HG03469 (cell line): ENCODE results near the gene PTPRS.
A peak's percentile ranks its signal among the peaks of the same experiment; 100 is the strongest.
"Not testable (repeated sequence)": the region's sequence is repeated elsewhere in the genome, so short reads cannot be mapped to it uniquely, and the experiment has no call there.

Experiments
- ATAC-seq: cut with Tn5 transposase; IDR thresholded peaks from one replicate; pipeline ENCODE4 v1.9.1; 2021; ENCODE audit warnings: mild to moderate bottlenecking, moderate library complexity, moderate number of reproducible peaks; ENCODE audit not compliant: unreplicated experiment

The PTPRS gene

DNA sequence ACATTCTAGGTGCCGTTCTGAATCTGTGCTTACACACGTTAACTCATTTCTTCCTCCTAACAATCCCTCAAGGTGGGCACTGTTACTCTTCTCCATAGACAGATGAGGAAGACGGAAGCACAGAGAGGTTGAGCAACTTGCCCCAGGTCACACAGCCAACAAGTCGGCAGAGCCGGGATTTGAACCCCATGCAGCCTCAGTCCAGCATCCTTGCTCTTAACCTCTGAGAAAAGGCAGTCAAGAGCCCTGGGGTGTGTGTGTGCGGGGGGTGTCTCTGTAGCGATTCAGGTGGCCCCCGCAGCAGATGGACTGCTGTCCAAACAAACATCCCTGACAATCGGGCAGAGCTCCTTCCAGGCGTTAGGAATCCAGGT is 6.3 kb downstream of the PTPRS start:
- no peak for ATAC-seq

DNA sequence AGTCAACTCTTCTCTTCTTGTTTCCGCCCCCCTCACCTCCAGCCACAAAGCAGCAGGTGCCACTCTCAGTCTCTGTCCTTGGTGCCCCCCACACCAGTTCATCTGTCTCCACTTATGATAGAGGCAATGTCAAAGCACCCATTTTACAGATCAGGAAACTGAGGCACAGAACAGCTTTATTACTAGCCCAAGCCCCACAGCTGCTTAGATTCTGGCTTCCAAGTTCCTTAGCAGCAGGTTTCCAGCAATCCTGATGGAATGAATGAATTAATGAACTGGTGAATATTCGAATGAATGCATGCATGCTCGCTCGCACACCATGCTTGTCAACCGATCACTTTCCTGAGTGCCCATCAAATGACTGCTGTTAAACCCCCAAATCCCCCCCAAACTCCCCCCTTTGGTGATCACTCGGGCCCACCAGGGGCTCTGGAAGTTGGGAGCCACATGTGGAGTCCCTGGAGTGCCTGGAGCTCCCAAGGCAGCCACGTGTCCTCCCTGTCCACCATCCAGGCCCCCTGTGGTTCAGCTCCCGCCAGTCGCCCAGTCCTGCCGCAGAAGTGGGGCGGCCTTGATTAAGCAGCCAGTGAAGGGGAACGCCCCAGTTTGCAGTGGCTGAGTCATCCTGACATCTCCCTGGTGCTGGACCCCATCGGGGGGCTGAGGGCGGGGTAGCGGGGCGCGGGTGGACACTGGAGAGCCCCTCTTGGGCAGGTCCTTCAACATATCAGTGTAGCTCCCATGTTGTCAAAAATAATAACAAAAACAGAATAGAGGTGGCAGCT is 6.8 kb downstream of the PTPRS start:
- ATAC-seq = no peak

DNA sequence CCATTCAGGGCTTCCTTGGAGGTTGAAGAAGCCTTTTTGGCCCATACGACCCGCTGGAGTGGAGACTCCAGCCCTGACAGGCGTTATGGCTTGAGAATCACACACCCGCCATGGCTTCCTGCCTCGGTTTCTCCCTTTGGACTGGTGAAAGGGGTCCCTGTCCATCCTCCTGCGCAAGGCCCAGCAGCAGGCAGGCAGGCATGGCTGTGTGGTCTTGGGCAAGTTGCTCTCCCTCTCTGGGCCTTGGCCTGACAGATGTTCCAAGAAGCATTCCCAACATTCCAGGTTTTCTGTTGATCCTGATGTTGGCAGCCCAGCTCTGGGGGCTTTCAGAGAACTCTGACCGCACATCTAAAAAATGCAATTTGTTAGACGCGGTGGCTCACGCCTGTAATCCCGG is 8.1 kb downstream of the PTPRS start:
- ATAC-seq = no peak

DNA sequence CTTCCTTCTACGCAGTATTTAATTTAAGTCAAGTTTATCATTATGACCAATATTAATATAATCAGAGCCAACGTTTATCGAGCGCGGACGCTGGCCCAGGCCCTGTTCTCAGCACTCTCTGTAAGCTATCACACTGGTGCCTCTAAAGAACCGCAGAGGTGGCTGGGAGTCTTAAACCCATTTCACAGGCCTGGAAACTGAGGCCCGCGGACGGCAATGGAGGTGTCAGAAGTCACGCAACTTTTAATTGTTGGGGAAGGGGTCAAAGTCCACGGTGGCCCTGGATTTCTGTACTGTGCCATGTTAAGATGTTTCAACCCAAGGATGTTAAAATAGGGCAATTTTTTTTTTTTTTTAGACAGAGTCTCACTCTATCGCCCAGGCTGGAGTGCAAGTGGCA is 8.8 kb downstream of the PTPRS start:
- no peak for ATAC-seq

GRCh38 chr19:5330307-5330720 is 10.3 kb downstream of the PTPRS start:
- ATAC-seq = no peak

GRCh38 chr19:5329141-5329540 is 11.5 kb downstream of the PTPRS start:
- ATAC-seq = no peak

DNA sequence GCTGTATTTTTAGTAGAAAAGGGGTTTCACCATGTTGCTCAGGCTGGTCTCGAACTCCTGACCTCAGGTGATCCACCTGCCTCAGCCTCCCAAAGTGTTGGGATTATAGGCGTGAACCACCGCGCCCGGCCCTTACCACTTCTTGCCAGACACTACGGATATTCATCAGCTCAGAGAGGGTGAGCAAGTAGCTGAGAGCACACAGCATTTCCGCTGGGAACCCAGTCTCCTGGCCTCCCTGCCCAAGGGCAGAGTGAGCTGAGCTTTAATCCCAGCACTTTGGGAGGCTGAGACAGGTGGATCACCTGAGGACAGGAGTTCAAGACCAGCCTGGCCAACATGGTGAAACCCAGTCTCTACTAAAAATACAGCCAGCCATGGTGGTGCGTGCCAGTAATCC is 12.2 kb downstream of the PTPRS start:
- ATAC-seq = not testable (repeated sequence)

GRCh38 chr19:5326986-5327623 is 13.5 kb downstream of the PTPRS start:
- no peak for ATAC-seq

DNA sequence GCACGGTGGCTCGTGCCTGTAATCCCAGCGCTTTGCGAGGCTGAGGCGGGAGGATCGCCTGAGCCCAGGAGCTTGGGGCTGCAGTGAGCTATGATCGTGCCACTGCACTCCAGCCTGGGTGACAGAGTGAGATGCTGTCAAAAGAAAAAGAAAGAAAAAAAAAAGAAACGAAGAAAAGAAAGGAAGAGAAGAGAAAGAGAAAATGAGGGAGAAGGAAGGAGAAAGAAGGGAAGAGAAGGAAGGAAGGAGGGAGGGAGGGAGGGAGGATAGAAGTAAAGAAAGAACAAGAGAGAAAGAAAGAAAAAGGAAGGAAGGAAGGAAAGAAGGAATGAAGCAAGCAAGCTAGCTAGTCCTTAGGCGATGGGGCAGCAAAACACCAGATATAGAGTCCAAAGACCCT is 14.1 kb downstream of the PTPRS start:
- ATAC-seq = no peak

DNA sequence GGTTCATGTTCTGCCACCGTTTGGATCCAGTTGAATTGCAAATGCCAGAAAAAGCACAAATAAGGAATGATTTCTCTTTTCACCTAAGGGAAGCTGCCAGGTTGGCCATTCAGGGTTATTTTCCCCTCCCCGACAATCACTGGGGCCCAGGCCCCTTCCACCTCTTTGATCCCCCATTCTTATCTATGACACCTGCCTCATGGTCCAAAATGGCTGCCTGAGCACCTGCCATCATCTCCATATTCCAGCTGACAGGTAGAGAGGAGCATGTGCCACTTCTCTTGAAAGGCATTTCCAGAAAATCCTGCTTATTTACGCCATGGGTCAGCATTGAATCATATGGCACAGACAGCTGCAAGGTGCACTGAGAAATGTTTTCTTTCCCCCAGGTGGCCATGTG is 15.7 kb downstream of the PTPRS start:
- no peak for ATAC-seq

GRCh38 chr19:5323475-5323811 is 17.2 kb downstream of the PTPRS start:
- no peak for ATAC-seq

GRCh38 chr19:5321851-5322681 is 18.5 kb downstream of the PTPRS start:
- ATAC-seq = peak; percentile 36

DNA sequence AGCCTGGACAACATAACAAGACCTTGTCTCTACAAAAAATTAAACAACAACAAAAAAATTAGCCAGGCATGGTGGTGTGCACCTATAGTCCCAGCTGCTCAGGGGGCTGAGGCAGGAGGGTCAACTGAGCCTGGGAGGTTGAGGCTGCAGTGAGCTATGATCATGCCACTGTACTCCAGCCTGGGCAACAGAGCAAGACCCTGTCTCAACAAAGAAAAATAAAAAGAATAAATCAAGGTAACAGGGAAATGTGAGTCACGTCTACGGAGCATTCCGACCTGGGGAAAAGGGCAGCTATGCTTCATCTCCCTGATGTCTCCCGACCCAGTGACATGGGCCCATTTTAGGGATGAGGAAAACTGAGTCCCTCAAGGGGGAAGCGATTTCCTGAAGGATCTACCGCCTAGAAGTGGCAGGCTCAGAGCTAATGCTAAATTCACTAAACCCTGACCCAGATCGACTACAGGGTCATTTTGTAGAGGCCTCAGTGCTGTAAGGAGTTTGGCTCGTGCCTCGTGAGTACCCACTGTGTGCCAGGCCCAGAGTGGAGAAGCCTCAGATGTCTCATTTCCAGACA is 19.5 kb downstream of the PTPRS start:
- ATAC-seq = no peak

- no peak for ATAC-seq
Observed at GRCh38 chr19:5319516-5319915, 21.1 kb downstream of the PTPRS start.

GRCh38 chr19:5318306-5318705 is 22.3 kb downstream of the PTPRS start:
- ATAC-seq = no peak

- no peak for ATAC-seq
Observed at GRCh38 chr19:5317321-5317720, 23.3 kb downstream of the PTPRS start.

DNA sequence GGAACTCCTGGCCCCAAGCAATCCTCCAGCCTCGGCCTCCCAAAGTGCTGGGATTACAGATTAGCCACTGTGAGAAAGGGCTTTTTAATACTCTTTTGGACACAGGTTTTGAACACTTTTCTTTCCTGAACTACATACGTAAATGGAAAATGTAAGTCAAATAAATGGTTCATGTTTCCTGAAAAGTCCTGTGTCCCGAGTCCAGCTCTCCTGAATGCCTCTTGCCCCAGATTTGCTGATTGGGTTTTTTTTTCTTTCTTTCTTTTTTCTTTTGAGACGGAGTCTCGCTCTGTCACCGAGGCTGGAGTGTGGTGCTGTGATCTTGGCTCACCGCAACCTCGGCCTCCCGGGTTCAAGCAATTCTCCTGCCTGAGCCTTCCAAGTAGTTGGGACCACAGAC is 24.5 kb downstream of the PTPRS start:
- no peak for ATAC-seq

GRCh38 chr19:5314907-5315298 is 25.7 kb downstream of the PTPRS start:
- ATAC-seq = no peak

DNA sequence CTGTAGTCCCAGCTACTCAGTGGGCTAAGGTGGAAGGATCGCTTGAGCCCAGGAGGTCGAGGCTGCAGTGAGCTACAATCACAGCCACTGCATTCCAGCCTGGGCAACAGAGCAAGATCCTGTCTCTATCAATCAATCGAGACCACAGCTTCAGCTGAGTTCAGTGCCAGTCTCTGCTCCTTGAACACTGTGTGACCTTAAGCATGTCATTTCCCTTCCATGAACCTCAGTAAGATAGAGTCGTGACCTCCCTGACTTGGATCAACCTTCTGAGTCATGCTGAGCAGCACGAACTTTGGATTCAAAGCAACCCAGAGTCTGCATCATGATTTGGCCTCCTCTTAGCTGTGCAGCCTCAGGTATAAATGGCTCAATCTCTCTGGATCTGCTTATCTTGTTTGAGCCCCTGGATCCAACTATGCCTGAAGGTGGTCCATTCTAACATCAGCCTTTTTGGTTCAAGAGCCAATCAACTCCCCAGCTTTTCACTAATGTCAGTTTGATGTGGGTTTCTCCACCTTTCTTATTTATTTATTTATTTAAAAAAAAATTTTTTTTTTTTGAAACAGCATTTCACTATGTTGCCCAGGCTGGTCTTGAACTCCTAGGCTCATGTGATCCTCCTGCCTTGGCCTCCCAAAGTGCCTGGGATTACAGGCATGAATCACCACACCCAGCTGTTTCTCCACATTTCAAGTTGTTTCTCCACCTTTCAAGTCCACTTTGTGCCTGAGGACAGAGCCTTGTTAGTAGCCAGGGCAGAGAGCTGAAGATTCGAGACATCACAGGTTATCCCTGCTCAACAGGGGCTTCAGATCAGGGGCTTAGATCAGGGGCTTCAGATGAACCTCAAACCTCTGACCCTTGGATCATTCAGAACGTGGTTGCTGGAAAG is 26.4 kb downstream of the PTPRS start:
- ATAC-seq = no peak

DNA sequence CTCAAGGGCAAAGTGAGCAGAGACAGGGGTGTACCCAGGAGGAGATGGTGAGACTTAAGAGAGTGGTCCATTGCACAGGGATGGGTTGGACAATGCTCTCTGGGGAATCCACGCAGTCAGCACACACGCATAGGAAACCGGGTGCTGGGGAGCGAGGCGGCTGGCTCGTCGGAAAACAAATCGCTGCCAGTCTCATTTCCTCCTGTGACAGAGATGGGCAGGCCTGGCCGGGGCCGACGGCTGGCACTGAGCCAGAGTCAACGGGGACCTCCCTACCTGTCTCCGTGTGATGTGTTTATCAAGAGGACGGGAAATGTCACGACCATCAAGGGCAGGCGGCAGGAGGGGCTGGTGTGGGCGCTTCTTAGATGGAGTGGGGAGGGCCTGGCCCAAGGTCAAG is 27.3 kb downstream of the PTPRS start:
- no peak for ATAC-seq

DNA sequence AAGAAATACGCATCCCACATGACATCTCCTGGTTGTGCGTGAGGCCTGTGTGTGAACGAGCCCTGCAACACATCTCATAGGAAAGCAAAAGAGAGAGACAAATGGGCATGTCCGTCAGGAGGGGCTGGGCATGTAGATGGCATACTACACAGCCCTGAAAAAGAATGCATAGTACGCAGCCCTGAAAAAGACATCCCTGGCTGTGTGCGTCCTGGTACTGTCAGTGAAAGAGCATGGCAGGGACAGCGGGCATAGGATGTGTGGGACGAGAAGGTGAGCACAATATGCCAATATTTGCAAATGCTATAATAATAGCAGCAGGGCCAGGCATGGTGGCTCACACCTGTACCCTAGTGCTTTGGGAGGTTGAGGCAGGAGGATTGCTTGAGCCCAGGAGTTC is 28.6 kb downstream of the PTPRS start:
- no peak for ATAC-seq
